HG02970 (cell line): ENCODE measurements around the gene IRAK2.
"Not testable (repeated sequence)": the region's sequence is repeated elsewhere in the genome, so short reads cannot be mapped to it uniquely, and the experiment has no call there.

Source experiments
- ATAC-seq: cut with Tn5 transposase; IDR thresholded peaks from one replicate; pipeline ENCODE4 v1.9.1; 2021; ENCODE audit warnings: mild to moderate bottlenecking, moderate library complexity, moderate number of reproducible peaks; ENCODE audit not compliant: unreplicated experiment, low FRiP score

IRAK2 gene

DNA sequence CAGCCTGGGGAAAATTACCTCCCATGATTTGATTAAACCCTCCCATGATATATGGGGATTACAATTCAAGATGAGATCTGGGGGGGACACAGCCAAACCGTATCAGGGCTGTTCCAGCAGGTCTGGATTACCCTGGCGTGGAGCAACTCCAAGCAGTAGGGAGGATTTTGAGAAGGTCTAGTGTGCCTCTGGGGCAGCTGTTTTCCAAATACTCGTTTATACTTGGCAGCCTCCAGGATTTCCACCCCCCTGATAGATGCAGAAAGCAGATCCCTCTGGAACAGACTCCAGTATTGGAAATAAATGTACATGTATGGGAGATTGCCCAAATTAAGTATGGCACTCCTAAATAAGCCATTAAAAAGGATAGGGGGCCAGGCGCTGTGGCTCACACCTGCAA is 7.7 kb upstream of the IRAK2 start:
- ATAC-seq, result no peak

DNA sequence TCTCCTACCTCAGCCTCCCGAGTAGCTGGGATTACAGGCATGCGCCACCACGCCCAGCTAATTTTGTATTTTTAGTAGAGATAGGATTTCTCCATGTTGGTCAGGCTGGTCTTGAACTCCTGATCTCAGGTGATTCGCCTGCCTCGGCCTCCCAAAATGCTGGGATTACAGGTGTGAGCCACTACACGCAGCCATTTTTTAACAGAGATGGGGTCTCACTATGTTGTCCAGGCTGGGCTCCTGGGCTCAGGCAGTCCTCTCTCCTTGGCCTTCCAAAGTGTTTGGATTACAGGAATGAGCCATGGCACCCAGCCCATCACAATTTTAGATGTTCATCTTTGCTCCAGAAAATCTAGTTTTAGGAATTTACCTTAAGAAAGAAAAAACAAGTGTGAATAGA is 6.2 kb upstream of the IRAK2 start:
- not testable (repeated sequence) for ATAC-seq

DNA sequence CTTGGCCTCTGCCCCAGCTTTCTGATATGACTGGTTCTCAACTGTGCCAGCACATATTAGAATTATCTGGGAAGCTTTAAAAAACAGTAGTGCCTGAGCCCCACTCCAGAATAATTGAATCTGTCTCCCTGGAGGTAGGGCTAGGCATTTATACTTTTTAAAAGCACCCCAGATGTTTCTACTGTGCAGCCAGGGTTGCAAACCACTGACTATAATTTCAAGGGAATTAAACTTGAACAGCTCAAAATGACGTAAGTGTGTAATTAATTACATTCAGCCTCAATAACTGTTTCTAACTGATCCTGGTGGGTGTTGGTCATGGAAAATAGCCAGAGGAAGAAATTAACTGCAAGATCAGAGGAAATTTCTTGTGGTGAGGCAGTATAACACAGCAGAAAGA is 4.4 kb upstream of the IRAK2 start:
- no peak for ATAC-seq

DNA sequence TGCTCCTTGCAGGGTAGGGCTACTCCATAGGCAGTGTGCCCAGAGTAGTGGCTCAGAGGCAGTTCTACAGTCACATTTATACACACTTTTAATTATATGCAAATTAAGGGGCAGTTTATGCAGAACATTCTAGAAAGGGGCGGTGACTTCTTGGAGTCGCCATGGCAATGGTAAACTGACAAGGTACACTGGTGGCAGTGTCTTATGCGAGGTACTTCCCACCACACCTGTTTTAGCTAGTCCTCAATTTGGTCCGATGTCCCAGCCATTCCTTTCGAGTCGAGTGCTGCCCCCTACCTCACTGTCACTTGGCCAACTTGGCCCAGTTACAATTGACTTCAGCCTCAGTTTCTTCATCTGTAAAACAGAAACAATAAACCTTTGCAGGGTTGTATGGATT is 3.8 kb upstream of the IRAK2 start:
- no peak for ATAC-seq

DNA sequence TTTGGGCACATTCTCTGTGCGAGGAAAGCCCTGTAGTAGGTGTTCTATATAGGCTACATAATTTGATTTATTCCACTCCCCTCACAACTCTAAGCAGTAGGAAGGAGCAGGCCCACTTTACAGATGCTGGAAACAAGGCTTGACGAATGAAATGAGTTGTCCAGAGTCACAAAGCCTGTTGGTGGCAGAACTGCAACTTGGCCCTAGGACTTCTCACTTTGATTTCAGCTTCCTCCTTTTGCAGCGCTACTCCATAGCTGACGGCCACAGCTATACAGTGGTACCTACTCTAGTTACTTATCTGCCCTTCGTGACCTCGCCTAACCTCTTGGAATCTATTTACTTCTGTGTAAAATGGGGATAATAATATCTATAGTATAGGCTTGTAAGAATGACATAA is 2.5 kb upstream of the IRAK2 start:
- no peak for ATAC-seq

DNA sequence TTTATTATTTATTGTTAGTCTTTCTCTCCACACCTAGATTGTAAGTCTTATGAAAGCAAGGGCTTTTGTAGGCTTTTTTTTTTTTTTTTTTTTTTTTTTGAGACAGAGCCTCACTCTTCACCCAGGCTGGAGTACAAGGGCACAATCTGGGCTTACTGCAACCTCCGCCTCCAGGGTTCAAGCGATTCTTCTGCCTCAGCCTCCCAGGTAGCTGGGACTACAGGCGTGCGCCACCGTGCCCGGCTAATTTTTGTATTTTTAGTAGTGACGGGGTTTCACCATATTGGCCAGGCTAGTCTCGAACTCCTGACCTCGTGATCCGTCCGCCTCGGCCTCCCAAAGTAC is 546 bp upstream of the IRAK2 start:
- not testable (repeated sequence) for ATAC-seq

DNA sequence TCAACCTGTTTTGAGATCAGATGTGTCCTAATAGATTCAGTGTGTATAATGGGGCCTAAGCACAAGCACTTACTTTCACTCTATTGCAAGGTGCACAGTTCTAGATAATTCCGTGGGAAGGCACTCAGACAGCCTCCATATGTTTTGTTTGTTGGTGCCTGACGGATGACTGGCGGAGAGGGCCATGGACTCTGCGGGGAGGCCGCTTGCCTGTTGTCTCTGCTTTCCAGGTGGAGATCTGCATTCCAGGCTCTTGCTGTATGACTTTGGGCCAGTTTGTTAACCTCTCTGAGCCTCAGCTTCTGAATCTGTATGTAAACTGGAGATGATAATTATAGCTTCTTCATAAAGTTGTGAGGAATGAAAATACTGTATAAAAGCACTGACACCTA is 1.5 kb downstream of the IRAK2 start:
- ATAC-seq, result no peak

DNA sequence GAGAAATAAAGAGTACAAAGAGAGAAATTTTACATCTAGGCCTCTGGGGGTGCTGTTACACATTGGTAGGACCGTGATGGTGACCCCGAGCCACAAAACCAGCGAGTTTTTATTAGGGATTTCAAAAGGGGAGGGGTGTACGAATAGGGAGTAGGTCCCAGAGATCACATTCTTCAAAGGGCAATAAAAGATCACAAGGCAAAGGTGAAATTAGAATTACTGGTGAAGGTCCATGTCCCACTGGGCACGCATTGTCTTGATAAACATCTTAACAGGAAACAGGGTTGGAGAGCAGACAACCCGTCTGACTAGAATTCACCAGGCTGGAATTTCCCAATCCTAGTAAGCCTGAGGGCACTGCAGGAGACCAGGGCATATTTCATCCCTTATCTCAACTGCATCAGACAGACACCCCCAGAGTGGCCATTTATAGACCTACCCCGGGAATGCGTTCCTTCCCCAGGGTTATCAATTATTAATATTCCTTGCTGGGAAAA is 4.3 kb downstream of the IRAK2 start:
- ATAC-seq, result no peak

DNA sequence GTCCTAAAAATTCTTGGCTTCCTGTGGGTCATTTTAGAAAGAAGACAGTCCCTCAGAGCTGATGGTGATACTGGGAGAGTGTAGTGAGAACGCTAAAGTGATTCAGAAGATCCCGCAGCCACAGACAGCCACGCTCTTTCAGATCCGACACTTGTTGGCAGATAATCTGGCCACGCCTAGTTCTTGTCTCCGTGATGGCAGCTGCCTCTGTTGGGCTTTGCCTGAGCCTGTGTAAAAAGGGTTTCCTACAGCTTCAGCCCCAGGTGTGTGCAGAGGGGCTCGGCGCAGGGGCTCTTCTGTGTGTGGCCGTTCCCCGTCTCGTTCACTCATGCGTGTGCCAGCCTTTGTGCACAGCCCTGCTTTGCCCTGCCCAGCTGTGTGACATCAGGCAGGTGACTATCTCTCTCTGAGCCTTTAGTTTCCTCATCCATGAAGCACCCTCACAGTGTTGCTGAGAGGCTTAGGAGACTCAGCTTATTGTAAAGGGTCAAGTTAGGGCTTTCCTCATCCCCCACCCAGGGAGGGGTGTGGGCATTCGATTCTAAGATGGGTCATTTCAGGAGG is 6.3 kb downstream of the IRAK2 start:
- no peak for ATAC-seq

DNA sequence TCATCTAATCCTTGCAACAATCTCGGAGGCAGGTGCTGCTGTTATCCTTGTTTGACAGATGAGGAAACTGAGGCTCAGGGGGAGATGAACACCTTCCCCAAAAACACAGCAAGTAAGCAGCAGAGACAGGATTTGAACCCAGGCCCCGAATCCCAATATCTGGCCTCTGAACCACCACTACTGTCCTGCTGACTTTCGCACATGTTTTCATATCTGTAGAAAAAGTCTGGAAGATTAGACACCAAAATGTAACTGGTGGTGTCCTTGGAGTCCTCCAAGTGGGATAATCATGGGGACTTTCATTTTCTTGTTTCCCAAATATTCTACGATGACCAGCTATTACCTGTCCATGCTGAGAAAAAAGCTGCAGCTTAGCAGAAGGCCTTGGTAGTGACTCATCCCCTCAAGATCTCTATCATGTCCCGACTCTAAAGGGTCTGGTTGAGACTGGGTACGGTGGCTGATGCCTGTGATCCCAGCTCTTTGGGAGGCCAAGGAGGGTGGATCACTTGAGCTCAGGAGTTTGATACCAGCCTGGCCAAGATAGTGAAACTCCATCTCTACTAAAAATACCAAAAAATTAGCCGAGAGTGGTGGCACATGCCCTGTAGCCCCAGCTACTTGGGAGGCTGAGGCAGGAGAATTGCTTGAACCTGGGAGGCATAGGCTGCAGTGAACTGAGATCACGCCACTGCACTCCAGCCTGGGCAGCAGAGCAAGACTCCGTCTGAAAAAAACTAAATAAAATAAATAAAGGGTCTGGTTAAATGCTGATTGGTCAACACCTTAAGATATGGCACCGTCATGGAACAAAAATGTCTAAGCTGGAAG is 8.6 kb downstream of the IRAK2 start:
- no peak for ATAC-seq

DNA sequence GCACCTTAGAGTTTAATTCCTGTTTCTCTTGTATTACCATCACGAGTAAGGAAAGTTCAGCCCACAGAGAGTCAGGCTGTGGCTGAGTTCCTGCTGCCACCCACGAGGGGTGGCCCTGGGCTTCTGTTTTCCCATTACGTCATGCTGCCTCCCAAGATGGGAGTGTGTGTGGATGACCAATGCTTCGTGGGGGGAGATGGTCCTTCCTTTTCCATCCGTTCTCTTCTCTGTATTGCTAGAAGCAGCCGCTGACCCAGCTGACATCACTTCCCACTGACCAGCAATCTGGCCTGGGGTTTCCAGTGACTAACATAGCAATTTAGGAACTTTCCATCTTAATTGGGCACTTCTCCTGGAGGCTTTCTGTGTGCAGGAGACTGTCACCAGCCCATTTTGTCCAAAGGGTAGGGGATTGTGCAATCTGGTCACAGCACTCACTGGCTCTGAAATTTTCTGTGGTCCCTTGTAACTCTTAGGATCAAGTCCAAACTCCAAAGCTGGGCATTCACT is 9.3 kb downstream of the IRAK2 start:
- no peak for ATAC-seq

DNA sequence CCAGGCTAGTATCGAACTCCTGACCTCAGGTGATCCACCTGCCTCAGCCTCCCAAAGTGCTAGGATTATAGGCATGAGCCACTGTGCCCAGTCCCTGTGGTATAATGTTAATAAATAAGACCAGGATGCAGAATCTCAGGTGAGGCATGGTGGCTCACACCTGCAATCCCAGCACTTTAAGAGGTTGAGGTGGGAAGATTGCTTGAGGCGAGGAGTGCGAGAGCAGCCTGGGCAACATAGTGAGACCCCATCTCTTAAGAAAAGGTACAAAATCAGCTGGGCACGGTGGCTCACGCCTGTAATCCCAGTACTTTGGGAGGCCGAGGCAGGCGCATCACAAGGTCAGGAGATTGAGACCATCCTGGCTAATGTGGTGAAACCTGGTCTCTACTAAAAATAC is 10.6 kb downstream of the IRAK2 start:
- not testable (repeated sequence) for ATAC-seq

DNA sequence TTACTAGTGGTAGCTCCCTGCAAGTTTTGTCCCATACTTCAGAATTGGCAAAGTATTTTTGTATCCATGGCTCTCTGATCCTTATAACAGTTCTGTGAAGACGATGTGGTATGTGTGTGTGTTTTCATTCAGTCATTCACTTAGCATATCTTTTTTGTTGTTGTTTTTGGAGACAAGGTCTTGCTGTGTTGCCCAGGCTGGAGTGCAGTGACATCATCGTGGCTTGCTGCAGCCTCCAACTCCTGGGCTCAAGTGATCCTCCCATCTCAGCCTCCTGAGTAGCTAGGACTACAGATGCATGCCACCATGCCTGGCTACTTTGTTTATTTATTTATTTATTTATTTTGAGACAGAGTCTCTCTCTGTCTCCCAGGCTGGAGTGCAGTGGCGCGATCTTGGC is 11.4 kb downstream of the IRAK2 start:
- not testable (repeated sequence) for ATAC-seq

DNA sequence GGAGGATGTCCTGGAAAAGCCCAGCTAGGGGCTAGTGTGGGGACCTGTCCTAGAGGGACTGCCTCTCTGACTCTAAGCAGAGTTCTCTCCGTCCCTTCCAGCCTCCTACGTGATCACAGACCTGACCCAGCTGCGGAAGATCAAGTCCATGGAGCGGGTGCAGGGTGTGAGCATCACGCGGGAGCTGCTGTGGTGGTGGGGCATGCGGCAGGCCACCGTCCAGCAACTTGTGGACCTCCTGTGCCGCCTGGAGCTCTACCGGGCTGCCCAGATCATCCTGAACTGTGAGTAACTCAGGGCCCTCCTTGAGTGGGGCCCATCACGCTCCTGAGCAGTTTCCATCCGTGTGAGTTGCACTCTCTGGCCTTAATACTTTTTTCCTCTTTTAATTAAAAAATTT is 13.0 kb downstream of the IRAK2 start:
- no peak for ATAC-seq

DNA sequence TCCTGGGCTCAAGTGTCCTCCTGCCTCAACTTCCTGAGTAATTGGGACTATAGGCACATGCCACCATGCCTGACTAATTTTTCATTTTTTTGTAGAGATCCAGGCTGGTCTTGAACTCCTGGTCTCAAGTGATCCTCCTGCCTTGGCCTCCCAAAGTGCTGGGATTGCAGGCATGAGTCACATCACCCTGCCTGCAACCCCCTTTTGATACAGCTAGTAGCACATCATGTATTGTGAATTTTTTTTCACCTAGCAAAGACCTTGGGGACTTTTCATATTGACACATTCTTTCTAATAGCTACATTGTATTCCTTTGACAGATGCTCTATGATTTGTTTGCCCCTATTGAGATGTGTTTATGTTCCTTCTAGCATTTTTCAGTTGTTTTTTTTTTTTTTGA is 14.2 kb downstream of the IRAK2 start:
- no peak for ATAC-seq

DNA sequence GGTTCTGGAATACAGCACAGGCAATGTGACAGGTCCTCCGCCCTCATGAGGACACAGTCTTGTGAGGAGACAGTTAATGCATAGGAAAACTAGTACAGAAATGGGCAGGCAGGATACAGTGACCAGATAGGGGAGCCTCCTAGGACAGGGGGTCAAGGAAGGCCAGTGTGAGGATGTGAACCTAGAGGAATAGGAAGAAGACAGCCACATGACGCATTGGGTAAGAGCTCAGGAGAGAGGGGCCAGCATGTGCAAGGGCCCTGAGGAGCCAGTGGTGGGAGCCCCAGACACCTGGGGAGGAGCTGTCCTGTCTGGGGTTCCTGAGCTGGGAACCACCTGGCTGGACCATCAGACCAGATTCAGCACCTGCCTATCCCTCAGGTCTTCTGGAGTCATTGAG is 15.6 kb downstream of the IRAK2 start:
- ATAC-seq, result no peak

DNA sequence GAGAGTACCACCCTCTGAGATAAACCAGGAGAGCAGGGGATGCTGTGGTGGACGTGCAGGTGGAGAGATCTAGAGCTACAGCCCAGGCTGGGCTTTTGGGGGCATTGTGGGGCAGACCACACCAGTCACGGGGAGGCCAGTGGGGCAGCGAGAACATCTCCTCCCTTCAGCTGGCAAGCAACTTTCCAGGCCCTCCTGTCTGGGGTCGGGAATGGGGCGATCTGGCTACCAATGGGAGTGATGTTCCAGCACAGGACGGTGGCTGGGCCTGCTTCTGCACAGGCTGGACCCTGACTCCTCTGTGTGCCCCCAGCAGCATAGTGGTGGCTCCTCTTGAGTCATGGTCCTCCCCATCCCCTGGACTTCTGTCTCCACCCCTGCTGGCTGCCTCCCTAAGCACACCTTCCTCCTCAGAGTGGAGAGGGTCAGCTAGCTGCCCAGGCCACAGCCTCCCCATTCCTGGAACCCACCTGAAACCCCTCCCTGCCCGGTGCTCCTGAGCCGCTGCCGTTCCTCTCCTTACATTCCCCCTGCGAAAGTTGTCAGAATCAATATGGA is 16.1 kb downstream of the IRAK2 start:
- no peak for ATAC-seq

DNA sequence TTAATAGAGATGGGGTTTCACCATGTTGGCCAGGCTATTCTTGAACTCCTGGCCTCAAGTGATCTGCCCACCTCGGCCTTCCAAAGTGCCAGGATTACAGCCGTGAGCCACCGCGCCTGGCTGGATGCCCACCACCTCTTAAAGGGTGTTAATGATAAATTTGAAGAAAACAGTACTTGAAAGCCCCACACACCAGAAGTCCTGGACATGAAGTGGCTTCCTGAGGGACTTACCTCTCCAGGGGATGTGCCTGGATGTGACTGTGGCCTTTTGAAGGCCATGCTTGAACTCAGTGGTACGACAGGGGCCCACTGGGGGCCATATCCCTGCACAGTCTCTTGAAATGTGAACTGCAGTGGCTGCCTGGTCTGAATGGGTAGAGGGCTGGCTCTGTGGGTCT is 18.2 kb downstream of the IRAK2 start:
- no peak for ATAC-seq

DNA sequence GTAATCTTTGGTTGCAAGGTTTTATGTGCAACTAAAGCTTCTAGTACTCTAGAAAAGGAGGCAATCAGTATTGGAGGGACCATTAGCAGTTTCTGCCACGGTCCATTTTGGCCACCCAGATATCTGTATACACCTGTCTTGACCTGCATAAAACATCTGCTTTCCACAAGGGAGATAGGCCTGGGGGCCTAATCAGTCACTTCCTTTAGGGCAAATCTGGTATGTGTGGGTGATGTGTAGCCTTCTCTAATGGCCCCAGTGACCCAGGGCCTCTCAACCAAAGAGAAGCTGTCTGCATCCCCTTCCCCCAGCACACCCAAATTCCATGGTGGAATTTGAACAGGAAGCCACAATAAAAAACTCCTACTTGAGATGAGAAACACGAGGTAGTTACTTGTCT is 19.5 kb downstream of the IRAK2 start:
- ATAC-seq, result no peak

DNA sequence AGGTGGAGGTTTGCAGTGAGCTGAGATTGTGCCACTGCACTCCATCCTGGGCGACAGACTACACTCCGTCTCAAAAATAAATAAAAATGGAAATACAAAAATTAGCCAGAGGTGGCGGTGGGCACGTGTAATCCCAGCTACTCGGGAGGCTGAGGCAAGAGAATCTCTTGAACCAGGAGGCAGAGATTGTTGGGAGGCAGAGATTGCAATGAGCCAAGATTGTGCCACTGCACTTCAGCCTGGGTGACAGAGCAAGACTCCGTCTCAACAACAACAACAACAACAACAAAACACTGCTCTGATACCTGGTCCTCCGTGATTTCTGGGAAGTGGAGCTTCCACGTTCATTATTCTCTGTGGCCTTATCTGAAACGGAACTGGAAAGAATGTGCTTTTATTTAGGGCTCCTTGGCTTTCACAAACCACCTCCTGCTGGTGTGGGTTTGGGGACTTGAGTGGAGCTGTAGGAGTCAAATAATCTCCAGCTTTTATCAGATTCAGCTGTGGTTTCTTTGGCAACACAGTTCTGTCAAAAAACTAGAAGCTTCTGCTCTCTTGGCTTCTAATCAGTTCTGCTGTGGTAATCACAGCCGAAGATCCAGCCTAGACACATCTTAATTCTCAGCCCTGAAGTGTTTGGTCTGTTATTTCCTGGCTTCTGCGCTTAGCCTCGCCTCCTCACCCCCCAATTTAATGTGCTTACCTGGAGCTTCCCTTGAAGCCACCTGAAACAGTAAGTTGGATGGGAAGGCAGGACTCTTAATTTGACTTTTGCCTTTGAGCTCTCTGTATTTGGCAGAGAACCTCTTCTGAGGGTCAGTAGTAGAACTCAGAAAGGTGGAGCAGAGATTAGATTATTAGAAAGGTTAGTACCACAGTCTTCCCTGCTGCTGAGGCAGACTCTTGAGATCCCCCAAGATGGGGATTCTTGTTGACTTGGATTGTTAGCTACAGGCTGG is 21.4 kb downstream of the IRAK2 start:
- ATAC-seq, result no peak
